H7 (cell line): ENCODE measurements around the gene UTY. TPM values are rescaled to one million over a fixed set of nuclear protein-coding genes. Genes with fewer than 3 reads are reported as not detected.

Experiments
- DNase-seq: peaks from one replicate; pipeline ENCODE4 v3.0.0; 2012
- H3K27me3 ChIP-seq: 2 replicates; pipeline ENCODE4 v1.6.0; 2011; ENCODE audit warnings: mild to moderate bottlenecking, low read length; ENCODE audit not compliant: control insufficient read depth, insufficient read depth
- H3K36me3 ChIP-seq: replicated peaks from 2 replicates; pipeline ENCODE4 v1.5.1; 2011; ENCODE audit warnings: low read length; ENCODE audit not compliant: control insufficient read depth, insufficient read depth
- H3K4me3 ChIP-seq: 2 replicates; pipeline ENCODE4 v1.5.1; 2011; ENCODE audit warnings: low read depth, mild to moderate bottlenecking, control low read depth, low read length, moderate library complexity; ENCODE audit not compliant: insufficient read depth
- total RNA-seq: library from RNA; depleted of rRNA; stranded (reverse); fragments of >200 nt; shearing (Covaris generic); gene quantifications from 2 replicates; pipeline ENCODE4 v1.2.3, GENCODE V29; 2014; rRNA removed

Gene UTY
- total RNA-seq, 1 experiment from 2014 or later, result not detected

GRCh38 chrY:13205214-13205613, 274.6 kb downstream of the UTY start:
- Histone ChIP-seq H3K36me3 (no peaks in the 10 kb centered on the region), H3K27me3 (no peaks in the 10 kb centered on the region), H3K4me3 (no peak overlapping the region)
- no peak for DNase-seq

Other genes with a start within 250 kb of the UTY start
- not detected in 2 replicates for gene TMSB4Y, start 223.9 kb upstream of the UTY start, total RNA-seq